HG03139 (cell line): Measurements from ENCODE around the gene RAB40AL.

Experiments used
- ATAC-seq: cut with Tn5 transposase; IDR thresholded peaks from one replicate; pipeline ENCODE4 v1.9.1; 2021; ENCODE audit not compliant: unreplicated experiment

Gene RAB40AL

DNA sequence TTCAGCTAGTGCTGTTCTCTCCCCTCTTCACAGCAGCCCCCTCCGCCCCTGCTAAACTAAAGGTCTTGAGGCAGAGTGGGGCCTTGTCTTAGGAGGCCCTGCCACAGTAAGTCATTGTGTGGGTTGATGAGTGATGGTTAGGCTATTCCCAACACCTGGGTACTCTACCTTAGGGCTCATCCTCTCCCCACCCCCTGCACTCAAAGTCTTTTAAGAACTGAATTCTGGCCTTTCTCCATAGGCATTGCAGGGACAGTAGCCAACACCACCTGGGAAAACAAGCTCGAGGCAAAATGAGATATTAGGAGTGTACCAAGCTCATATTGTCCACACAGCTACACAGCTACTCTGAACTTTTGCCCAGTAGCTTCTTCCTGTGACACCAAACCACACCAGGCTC, 42.5 kb downstream of the RAB40AL start:
- no peak for ATAC-seq

DNA sequence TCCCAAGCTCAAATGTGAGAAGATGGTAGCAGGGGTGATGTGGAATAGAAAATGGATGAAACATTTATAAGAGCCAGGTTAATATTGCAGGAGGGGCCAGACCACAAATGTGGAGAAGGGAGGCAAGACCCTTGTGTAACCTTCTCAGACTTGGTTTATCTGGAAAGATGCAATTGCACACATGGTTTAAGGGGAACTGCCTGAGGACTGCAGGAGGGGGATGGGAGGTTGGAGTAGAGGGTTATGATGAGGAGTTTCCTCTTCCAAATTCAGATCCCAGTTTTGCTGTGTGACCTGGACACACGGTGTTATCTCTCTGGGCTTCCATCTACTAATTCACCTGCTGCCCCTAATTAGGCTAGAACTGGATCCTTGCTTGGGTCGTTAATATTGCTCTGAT, 46.1 kb downstream of the RAB40AL start:
- ATAC-seq, result no peak

DNA sequence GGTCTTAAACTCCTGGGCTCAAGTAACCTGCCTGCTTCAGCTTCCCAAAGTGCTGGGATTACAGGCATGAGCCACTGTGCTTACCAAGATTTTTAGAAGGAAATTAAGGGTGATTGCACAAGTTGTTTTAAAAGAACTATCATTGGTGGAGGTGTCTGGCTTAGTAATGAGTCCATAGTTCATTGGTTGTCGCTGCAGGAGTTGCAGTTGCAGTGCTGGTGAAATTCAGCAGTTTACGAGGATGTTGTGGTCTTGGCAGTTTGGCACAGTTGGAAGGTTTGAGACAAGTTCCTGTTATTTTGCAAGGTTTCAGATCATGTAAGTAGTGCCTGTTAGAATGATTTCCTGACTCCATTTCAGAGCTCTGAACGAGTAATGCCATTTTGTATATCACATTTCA, 48.1 kb downstream of the RAB40AL start:
- no peak for ATAC-seq
